Hypothalamus (tissue), 51 donors: ENCODE results near the gene MCRIP1.
A peak's percentile ranks its signal among the peaks of the same experiment; 100 is the strongest.

ENCODE experiments used
- DNase-seq, 51 donors: peaks; one replicate each; lab custom pipeline; 2025; lab: John Stamatoyannopoulos, UW

MCRIP1 gene

GRCh38 chr17:81822996-81823819 lies 9.9 kb downstream of the MCRIP1 start:
- DNase-seq, result no peak

- DNase-seq, result no peak
Observed at GRCh38 chr17:81822312-81822637, 10.8 kb downstream of the MCRIP1 start.

DNA sequence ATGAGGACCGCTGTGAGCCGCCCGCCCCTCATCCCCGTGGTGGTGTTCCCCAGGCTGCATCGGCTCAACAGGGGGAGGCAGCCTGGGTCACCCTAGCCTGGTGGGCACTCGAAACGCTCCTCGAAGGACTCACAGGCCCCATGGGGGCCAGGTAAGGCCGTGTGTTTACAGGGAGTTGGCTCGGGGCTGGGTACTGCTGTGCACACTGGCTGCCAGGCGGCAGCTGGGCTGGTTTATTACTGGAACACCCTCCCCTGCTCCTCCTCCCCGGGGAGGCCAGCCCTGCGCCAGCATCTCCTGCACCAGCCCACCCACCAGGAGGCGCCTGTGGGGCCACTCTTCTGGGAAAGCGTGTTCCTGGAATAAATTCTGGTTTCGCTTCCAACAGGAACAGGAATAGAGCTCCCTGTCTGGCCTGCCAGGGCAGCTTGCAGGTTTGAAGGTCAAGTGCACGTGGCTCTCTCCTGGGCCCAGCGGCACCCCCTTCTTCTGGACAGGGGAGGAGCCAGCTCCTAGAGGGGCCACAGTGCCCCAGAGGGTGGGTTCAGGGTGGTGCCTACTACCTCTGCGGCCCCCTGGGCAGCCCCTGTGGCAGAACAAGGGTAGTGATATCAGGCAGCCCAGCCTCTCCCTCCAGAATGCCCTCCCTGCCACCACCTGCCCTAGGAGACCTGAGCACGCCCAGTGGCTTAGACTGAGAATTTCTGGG lies 11.3 kb downstream of the MCRIP1 start:
- peak in 24 of 51 donors; percentile 5 to 47 (median 18) for DNase-seq

- DNase-seq, result no peak
Observed at GRCh38 chr17:81821147-81821546, 11.9 kb downstream of the MCRIP1 start.

DNA sequence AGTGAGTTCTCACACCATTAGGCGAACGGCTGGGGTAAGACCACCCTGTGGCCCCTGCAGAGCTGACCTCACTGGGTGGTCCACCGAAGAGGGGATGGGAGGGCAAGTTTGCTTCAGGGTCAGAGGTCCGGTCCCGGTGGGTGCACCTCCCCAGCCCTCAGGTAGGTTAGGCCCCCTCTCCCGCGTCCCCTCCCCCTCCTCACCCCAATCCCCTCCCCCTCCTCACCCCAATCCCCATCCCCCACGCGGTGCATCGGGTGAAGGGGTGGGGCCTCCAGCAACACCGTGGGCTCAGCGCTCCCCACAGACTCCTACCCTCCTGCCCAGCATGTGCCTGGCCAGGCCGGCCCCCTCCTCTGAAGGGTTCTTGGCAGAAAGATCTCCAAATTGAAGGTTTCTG lies 13.4 kb downstream of the MCRIP1 start:
- DNase-seq, result no peak

- no peak for DNase-seq
Observed at GRCh38 chr17:81817758-81818147, 15.3 kb downstream of the MCRIP1 start.

GRCh38 chr17:81815646-81815986 lies 17.5 kb downstream of the MCRIP1 start:
- no peak for DNase-seq

DNA sequence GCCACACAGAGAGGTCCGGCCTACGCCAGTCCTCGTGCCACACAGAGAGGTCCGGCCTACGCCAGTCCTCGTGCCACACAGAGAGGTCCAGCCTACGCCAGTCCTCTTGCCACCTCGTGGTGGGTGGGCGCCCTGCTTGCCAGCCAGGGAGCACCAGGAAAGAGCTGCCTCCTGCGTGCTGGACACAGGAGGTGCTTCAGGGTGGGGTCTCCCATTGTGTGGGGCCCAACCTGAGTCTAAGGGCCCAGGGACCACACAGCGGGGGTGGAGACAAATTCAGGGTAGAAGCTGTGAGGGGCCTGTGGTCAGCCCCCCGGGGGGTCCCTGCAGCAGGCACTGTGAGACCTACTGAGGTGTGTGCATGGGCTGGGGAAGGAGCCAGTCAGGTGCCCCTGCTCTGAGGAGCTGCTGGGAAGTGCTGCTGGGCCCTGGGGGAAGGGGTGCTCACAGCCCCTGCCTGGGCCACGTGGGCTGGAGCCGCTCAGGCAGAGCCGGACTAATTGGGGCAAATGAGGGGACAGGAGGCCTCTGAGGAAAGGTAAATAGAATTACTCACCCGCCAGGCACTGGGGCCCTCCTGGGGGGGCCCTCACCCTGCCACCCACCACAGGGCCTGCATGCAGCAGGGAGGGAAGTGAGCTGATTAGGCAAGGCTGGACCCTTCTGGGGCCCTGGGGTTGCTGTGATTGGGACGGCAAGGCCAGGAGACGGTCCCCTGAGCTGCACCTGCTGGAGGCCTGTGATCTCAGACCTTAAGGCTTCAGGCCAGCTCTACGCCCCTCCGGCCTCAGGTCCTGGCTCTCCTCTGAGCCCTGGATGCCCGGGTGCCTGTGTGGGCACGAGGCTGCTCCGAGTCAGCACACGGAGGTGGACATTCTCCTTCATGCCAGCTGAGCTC lies 18.1 kb downstream of the MCRIP1 start:
- no peak for DNase-seq

DNA sequence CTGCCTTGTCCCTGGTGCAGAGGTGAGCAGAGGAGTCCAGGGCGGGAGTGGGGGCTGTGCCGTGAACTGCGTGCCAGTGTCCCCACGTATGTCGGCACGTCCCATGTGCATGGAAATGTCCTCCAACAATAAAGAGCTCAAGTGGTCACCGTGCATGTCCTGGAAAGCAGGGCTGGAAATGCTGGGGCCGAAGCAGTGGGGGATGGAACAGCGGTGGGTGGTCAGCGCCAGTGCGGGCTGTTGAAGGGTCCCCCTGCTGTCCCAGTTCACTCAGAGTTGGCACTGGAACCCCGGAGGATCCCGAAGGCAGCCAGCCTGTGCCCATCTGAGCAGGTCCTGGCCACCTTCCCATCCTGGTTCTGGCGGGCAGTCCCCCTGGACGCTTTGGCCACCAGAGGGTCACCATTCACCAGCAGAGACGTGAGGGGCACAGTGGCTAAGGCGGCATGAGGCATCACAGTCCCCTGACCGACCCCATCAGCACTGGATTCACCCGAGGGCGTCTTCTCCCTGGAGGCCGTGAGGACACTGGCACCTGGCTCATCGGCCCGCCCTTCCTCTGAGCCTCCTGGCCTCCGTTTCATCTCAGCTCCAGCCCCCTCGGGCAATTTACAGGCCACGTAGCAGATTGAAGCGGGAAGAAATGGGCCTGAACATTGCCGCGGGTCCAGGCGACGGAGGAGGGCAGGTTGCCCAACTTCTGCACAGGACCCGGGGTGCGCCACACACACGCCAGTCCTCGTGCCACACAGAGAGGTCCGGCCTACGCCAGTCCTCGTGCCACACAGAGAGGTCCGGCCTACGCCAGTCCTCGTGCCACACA lies 19.0 kb downstream of the MCRIP1 start:
- no peak for DNase-seq

DNA sequence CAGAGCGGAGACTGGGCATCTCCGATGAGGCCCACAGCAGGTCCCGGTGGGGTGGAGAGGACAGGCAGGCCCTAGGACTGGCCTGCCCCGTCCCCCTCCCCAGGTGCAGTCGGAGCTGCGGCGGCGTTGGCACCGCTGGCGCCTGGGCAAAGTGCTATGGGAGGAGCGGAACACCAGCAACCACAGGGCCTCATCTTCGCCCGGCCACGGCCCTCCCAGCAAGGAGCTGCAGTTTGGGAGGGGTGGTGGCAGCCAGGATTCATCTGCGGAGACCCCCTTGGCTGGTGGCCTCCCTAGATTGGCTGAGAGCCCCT lies 19.8 kb downstream of the MCRIP1 start:
- DNase-seq, result no peak

GRCh38 chr17:81812571-81813370 lies 20.3 kb downstream of the MCRIP1 start:
- DNase-seq, result no peak

DNA sequence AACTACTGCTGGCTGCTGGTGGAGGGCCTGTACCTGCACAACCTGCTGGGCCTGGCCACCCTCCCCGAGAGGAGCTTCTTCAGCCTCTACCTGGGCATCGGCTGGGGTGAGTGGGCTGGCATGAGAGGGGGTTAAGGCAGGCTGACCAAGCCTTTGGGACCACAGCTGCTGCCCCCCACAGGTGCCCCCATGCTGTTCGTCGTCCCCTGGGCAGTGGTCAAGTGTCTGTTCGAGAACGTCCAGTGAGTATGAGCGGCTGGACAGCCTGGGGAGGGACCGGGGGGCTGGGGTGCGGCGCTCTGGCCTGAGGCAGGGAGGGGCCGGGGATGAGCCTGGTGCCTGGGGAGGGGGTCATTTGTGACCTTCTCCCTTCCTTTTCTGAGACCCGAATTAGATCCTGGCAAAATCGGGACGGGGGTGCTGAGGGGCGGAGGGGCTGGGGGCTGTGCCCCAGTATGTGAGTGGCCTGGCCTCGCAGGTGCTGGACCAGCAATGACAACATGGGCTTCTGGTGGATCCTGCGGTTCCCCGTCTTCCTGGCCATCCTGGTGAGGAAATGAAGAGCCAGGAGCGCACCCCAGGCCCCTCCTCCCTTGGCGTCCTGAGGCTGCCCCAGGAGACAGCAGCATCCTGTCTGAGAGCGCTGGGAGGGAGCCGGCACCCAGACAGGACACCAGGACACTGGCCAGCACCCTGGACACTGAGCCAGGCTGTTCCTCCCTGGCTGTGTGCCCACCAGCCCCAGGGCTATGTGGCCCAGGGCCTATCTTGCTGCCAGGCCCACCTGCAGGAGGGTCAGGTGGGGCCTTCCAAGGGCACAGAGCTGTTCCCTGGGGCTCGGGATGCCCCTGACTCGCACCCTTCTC lies 21.2 kb downstream of the MCRIP1 start:
- DNase-seq, result no peak

GRCh38 chr17:81810892-81811704 lies 22.0 kb downstream of the MCRIP1 start:
- DNase-seq, result no peak

- DNase-seq, result no peak
Observed at GRCh38 chr17:81810476-81810875, 22.6 kb downstream of the MCRIP1 start.

DNA sequence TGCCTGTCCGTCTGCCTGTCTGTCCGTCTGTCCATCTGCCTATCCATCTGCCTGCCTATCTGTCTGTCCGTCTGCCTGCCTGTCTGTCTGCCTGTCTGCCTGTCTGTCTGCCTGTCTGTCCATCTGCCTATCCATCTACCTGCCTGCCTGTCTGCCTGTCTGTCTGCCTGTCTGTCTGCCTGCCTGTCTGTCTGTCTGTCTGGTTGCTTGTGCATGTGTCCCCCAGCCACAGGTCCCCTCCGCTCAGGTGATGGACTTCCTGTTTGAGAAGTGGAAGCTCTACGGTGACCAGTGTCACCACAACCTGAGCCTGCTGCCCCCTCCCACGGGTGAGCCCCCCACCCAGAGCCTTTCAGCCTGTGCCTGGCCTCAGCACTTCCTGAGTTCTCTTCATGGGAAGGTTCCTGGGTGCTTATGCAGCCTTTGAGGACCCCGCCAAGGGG lies 23.5 kb downstream of the MCRIP1 start:
- no peak for DNase-seq

GRCh38 chr17:81808778-81809555 lies 24.1 kb downstream of the MCRIP1 start:
- DNase-seq, result no peak

GRCh38 chr17:81807839-81808238 lies 25.3 kb downstream of the MCRIP1 start:
- no peak for DNase-seq
